ENCODE results near the gene TRIM34.
A peak's percentile ranks its signal among the peaks of the same experiment; 100 is the strongest.
"Not testable (repeated sequence)": the region's sequence is repeated elsewhere in the genome, so short reads cannot be mapped to it uniquely, and the experiment has no call there.

Gene TRIM34, protein sequence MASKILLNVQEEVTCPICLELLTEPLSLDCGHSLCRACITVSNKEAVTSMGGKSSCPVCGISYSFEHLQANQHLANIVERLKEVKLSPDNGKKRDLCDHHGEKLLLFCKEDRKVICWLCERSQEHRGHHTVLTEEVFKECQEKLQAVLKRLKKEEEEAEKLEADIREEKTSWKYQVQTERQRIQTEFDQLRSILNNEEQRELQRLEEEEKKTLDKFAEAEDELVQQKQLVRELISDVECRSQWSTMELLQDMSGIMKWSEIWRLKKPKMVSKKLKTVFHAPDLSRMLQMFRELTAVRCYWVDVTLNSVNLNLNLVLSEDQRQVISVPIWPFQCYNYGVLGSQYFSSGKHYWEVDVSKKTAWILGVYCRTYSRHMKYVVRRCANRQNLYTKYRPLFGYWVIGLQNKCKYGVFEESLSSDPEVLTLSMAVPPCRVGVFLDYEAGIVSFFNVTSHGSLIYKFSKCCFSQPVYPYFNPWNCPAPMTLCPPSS

DNA sequence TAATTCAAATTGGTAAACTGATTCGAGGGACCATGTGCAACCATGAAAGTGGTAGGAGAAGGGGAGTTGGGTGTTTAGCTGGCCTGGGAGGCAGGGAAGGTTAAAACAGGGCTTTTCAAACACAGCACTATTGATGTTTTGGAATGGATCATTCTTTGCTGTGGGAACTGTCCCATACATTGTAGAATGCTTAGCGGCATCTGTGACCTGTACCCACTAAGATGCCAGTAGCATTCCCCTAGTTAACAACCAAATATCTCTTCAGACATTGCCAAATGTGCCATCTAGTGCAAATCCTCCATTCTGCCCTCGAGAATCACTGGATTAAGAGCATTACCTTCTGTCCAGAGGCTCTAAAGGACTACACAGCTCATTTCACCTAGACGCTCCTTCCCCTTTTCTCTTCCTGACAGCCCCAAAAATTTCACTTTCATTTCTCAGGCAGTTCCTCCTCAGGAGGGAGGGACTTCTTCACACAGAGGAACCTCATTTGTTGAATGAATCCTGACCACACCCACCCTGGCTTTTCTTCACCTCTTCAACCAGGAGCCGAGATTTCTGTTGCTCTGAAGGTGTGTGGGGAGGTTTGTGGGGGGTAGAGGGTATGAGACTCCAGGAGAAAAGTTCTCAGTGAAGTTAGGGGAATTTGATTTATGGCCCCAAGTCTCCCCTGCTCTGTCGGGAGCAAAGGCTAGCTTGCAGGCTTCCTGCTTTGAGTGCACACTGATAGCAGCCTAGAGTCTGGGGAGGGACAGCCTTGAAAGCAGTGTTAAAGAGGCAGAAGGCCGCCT, at the start of gene TRIM34:
Gene TRIM34 (plus strand): TSS at position 513 of the 791 bp plus-strand sequence. CDS start 7,331 bp downstream, outside the sequence.
- peak; percentile 78 for DNase-seq (ENCODE audit: low spot score)

- DNase-seq (ENCODE audit: low spot score): no peak
Measured at GRCh38 chr11:5575152-5575551, 49.6 kb upstream of the TRIM34 start.

DNA sequence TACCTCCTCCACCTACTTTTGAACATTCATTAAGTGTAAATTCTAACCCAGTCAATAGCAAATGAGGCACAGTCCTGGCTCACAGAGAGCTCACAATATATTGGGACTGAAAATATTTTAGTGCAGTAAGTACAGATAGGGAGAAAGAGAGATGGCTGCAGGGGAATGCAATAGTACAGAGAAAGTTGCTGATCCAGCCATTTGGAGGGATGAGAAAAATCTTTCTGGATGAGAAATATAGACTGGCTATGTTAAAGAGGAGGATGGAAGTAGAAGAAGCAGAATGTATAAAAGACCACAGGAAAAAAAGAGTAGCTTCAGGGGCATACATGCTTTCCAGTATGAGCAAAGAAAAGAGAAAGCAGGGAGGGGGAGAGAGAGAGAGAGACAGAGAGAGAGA, 47.7 kb upstream of the TRIM34 start:
- DNase-seq (ENCODE audit: low spot score): no peak

- no peak for DNase-seq (ENCODE audit: low spot score)
Measured at GRCh38 chr11:5580577-5580976, 44.2 kb upstream of the TRIM34 start, which contains the start of gene OR52B6. OR52B6 (plus strand) TSS chr11:5580877; CDS start chr11:5580877, 0 bp downstream.

- no peak for DNase-seq (ENCODE audit: low spot score)
Measured at GRCh38 chr11:5581014-5581413, 43.8 kb upstream of the TRIM34 start.

- not testable (repeated sequence) for DNase-seq (ENCODE audit: low spot score)
Measured at GRCh38 chr11:5584458-5584857, 40.3 kb upstream of the TRIM34 start.

DNA sequence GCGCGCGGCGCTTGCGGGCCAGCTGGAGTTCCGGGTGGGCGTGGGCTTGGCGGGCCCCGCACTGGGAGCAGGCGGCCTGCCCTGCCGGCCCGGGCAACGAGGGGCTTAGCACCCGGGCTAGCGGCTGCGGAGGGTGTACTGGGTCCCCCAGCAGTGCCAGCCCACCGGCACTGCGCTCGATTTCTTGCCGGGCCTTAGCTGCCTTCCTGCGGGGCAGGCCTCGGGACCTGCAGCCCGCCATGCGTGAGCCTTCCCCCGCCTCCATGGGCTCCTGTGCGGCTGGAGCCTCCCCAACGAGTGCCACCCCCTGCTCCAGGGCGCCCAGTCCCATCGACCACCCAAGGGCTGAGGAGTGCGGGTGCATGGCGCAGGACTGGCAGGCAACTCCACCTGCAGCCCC, 34.9 kb upstream of the TRIM34 start:
- not testable (repeated sequence) for DNase-seq (ENCODE audit: low spot score)

DNA sequence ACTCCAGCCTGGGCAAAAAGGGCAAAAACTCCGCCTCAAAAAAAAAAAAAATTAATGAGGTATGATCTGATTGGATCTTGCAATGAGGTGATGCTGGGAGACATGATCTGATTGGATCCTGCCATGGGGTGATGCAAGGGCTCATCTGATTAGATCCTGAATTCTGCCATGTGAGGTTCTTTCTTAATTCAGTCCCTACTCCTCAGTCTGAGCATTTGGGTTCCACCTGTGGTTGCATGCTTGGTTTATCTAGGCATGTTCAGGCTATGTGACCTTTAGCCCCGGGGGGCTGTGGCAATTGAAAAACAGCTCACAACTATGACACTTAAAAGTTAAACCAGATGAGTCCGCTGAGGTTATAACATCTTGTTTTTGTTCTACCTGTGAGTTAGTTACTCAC, 33.2 kb upstream of the TRIM34 start:
- DNase-seq (ENCODE audit: low spot score): no peak

GRCh38 chr11:5592615-5593014, 32.2 kb upstream of the TRIM34 start:
- no peak for DNase-seq (ENCODE audit: low spot score)

- DNase-seq (ENCODE audit: low spot score): no peak
Measured at GRCh38 chr11:5593146-5593545, 31.7 kb upstream of the TRIM34 start.

DNA sequence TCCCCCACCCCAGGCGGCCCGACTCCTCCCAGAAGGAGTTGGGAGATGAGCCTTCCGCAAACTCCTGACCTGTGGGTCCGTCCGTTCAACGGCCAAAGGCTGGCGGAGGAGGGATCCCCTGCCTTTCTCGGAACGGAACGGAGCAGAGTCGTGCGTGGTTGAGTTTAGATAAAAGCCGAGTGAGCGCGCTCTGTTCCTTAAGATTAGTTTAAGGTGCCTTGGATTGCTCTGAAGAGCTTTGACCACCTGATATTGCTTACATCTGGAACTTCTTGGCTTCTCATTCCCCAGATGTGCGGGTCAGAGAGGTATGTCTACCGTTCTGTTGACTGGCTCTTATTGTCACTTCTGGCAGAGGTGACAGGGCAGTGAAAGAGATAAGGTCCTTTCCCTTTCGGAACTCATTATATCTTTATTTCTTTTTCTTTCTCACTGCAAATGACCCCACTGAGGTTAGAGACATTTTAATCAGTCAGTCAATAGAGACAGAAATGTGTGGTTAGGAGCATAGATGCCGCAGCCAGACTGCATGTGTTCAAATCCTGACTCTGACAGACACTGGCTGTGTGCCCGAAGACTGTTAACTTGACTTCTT, 28.1 kb upstream of the TRIM34 start, which contains the start of gene TRIM6:
Gene TRIM6 (plus strand): TSS at position 31 of the 595 bp plus-strand sequence. CDS start 261 bp downstream, at position 292.
- DNase-seq (ENCODE audit: low spot score): no peak

DNA sequence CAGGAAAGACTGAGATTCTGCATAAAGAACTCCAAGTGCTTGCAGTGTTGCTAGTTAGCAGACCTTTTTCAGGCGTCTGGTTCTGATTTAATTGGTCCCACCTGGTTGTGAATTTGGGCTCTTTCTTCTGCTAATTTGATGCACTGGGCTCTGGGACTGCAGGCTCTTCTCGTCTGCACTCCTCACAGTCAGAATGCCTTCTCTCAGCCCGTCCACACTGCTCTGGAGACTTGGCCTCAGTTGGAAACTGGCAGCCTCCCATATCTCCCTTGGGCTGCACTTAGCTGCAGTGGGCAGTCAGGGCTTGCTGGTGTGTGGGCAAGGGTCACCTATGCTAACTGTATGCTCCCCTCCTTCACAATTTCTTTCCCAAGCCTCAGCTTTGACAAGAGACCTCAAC, 26.8 kb upstream of the TRIM34 start:
- no peak for DNase-seq (ENCODE audit: low spot score)

GRCh38 chr11:5600374-5600851, 24.4 kb upstream of the TRIM34 start:
- peak; percentile 51 for DNase-seq (ENCODE audit: low spot score)

GRCh38 chr11:5602791-5603190, 22.0 kb upstream of the TRIM34 start:
- DNase-seq (ENCODE audit: low spot score): not testable (repeated sequence)

DNA sequence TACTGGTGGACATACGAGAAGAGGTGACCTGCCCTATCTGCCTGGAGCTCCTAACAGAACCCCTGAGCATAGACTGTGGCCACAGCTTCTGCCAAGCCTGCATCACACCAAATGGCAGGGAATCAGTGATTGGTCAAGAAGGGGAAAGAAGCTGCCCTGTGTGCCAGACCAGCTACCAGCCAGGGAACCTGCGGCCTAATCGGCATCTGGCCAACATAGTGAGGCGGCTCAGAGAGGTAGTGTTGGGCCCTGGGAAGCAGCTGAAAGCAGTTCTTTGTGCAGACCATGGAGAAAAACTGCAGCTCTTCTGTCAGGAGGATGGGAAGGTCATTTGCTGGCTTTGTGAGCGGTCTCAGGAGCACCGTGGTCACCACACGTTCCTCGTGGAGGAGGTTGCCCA, 21.5 kb upstream of the TRIM34 start:
- no peak for DNase-seq (ENCODE audit: low spot score)

DNA sequence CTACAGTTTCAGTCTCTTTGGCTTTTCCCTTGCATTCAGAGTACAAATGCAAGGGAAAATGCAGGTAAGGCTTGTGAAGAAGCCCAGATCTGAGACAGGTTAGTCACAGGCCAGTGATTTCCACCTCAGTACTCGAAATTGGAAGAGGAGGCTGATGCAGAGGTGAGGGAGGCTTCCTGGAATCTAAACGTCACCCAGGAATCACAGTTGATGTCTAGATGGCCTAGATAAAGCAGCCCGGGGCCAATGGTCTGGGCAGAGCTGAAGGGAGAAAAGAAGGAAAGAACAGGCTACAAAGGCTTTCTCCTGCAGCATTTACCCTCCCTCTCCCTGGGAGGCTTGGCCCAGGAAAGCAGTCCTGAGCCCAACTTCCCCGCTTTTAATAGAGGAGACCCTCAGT, 19.9 kb upstream of the TRIM34 start:
- no peak for DNase-seq (ENCODE audit: low spot score)

GRCh38 chr11:5605849-5606248, 19.0 kb upstream of the TRIM34 start:
- no peak for DNase-seq (ENCODE audit: low spot score)

GRCh38 chr11:5608808-5609207, 16.0 kb upstream of the TRIM34 start:
- no peak for DNase-seq (ENCODE audit: low spot score)

- DNase-seq (ENCODE audit: low spot score): no peak
Measured at GRCh38 chr11:5610446-5610845, 14.4 kb upstream of the TRIM34 start.

DNA sequence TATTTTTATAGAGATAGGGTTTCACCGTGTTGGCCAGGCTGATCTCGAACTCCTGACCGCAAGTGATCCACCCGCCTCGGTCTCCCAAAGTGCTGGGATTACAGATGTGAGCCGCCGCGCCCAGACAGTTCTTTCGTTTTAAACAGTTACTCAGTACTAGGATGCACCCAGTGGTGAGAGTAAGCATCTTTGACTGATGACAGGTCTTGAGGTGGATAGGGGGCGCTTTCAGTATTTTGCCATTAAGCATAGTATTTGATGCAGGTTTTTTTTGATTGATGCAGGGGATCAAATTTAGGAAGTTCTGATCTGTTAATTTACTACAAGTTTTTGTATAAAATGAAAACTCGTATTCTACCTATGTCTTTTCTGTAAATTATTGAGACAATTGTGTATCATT, 13.2 kb upstream of the TRIM34 start:
- no peak for DNase-seq (ENCODE audit: low spot score)

DNA sequence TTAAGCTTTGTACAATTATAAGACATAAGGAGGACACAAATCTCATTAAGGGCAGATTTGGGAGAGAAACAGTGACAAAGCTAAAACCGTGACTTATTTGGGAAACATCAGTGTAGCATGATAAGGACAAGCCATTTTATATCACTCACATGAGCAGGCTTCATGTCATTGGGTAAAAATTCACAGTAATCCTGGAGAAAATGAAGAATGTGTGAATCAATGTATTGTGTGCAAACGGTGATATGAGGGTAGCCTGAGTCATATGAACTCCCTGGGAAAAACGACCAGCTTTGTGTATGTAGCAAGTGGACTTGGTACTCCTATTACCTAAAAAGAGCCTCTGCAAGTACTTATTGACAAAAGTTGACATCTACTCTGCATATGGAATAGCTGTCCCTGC, 6.0 kb upstream of the TRIM34 start:
- no peak for DNase-seq (ENCODE audit: low spot score)
